OCI-LY7 (cell line): ENCODE measurements around the gene OR1N1.

ENCODE experiments used
- EZH2phosphoT487 ChIP-seq: fragments of 200-600 bp; sonication (generic); IDR thresholded peaks from 2 replicates; pipeline ENCODE4 v1.6.1; 2018; ENCODE audit warnings: low read depth, borderline replicate concordance, mild to moderate bottlenecking, mixed run types, antibody characterized with exemption, low read length, moderate library complexity, mixed read lengths
- TF ChIP-seq, protein P1 (sequence below): fragments of 200-600 bp; sonication (generic); conservative IDR thresholded peaks from 2 replicates; pipeline ENCODE4 v1.5.1; 2014; ENCODE audit warnings: mild to moderate bottlenecking, antibody characterized with exemption, low read length, moderate library complexity, mixed read lengths

GRCh38 chr9:122561446-122561845, 34.4 kb upstream of the OR1N1 start:
- TF ChIP-seq, protein P1, sequence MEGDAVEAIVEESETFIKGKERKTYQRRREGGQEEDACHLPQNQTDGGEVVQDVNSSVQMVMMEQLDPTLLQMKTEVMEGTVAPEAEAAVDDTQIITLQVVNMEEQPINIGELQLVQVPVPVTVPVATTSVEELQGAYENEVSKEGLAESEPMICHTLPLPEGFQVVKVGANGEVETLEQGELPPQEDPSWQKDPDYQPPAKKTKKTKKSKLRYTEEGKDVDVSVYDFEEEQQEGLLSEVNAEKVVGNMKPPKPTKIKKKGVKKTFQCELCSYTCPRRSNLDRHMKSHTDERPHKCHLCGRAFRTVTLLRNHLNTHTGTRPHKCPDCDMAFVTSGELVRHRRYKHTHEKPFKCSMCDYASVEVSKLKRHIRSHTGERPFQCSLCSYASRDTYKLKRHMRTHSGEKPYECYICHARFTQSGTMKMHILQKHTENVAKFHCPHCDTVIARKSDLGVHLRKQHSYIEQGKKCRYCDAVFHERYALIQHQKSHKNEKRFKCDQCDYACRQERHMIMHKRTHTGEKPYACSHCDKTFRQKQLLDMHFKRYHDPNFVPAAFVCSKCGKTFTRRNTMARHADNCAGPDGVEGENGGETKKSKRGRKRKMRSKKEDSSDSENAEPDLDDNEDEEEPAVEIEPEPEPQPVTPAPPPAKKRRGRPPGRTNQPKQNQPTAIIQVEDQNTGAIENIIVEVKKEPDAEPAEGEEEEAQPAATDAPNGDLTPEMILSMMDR: no peak
- TF ChIP-seq EZH2phosphoT487: no peak
